GM12874 (cell line): ENCODE data around the gene LHFPL6.

Experiments
- CTCF ChIP-seq: IDR thresholded peaks from 2 replicates; pipeline ENCODE4 v1.5.1; 2011; ENCODE audit warnings: low read depth, mild to moderate bottlenecking, control low read depth, low read length, moderate library complexity; ENCODE audit not compliant: insufficient read depth

Gene LHFPL6

GRCh38 chr13:39433651-39434050, 169.3 kb downstream of the LHFPL6 start:
- no peak for TF ChIP-seq CTCF

- no peak for TF ChIP-seq CTCF
Measured at GRCh38 chr13:39432196-39432595, 170.8 kb downstream of the LHFPL6 start.

- TF ChIP-seq CTCF = no peak
Measured at GRCh38 chr13:39422845-39423565, 180.0 kb downstream of the LHFPL6 start.

GRCh38 chr13:39419876-39420275, 183.1 kb downstream of the LHFPL6 start:
- no peak for TF ChIP-seq CTCF

DNA sequence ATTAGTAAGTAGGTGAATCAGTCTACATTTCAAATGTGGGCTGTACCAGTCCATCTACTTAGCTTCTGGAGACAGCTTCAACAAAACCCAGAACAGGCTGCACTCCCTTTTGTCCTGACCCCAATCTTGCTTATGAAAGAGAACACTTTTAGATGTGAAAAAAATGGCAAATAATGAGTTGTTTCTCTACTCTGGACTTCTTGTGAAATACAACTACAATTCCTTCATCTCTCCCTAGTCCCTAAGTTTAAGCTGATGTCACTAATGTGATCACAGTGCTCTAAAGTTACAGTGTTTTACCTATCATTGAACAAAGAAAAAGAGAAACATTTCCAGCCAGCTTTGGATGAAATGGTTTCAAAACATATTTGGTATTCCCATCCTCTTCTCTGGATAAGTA, 183.9 kb downstream of the LHFPL6 start:
- no peak for TF ChIP-seq CTCF

DNA sequence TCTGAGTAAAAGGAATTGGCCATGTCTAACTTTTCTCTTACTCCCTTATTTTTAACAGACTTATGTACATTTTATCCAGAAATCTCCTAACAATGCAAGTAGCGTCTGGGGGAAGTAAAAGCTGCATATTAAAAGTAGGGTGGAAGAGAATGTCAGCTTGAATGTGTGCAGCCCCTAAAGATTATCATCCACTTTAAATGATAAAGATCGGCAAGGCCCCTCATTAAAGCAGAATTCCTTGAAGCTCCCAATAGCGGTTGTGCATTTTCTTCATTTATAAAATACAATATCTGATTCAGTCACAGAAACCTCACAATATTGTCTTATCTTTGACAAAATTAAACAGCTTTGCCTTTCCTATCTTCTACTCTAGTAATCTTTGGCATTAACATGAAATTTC, 184.6 kb downstream of the LHFPL6 start:
- TF ChIP-seq CTCF = no peak

DNA sequence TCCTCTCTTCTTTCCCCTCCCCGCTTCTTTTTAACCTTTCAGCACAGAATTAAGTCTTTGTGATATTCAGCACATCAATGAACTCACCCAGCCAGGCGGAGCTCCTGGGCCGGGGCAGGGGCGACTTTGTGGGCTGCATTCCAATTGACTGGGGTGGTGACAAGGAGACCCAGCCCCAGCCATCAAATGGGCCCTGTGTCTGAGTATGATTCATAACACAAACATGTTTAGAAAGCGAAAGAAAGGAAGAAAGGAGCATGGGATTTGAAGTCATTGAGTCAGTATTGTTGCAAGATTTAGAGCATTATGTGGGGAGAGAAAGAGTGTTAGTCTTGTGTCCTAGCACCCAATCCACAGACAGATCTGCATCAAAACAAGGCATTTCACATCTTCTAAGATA, 185.3 kb downstream of the LHFPL6 start:
- TF ChIP-seq CTCF = no peak
